ENCODE results near the gene DAB2IP.

DNA sequence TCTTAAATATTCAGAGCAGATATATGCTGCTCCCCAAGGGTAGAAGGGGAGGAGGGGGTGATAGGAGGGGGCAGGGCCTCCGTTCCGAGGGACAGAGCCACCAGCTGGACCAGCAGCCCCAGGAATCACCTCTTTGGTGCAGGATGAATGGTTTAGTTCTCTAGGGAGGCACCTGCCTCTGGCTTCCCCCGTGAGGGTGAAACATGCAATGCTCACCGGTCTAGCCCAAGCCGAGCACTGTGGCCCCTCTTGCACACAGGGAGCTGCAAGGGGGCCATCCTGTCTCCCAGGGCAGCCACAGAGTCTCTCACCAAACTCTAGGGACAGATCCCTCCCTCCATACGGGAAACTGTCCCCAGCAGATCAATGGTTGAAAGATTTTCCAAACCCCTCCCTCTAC is 163.7 kb downstream of the DAB2IP start:
- TF ChIP-seq, protein P1, sequence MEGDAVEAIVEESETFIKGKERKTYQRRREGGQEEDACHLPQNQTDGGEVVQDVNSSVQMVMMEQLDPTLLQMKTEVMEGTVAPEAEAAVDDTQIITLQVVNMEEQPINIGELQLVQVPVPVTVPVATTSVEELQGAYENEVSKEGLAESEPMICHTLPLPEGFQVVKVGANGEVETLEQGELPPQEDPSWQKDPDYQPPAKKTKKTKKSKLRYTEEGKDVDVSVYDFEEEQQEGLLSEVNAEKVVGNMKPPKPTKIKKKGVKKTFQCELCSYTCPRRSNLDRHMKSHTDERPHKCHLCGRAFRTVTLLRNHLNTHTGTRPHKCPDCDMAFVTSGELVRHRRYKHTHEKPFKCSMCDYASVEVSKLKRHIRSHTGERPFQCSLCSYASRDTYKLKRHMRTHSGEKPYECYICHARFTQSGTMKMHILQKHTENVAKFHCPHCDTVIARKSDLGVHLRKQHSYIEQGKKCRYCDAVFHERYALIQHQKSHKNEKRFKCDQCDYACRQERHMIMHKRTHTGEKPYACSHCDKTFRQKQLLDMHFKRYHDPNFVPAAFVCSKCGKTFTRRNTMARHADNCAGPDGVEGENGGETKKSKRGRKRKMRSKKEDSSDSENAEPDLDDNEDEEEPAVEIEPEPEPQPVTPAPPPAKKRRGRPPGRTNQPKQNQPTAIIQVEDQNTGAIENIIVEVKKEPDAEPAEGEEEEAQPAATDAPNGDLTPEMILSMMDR (IDR thresholded peaks at IDR 0.05; ENCODE audit: low read depth, low read length, missing input control), result no peak
- no peak for TF ChIP-seq YY1 (IDR thresholded peaks at IDR 0.05)
- TF ChIP-seq, protein P2, sequence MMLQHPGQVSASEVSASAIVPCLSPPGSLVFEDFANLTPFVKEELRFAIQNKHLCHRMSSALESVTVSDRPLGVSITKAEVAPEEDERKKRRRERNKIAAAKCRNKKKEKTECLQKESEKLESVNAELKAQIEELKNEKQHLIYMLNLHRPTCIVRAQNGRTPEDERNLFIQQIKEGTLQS (IDR thresholded peaks at IDR 0.05), result no peak

All from liver (tissue), 3 donors.